Measurements from ENCODE around the gene ATG13.

DNA sequence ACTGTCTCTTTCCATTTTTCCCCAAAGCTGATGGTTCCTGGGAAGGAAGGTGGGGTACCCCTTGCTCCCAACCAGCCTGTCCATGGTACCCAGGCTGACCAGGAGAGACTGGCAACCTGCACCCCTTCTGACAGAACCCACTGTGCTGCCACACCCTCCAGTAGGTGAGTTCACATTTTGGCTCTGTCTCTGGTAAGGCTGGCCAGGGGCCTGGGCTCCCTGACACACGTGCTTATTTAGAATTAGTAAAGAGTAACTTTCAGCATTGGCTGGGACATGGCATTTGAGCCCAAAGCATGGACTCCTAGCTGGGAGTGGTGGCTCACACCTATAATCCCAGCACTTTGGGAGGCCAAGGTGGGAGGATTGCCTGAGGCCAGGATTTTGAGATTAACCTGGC is 48.0 kb downstream of the ATG13 start:
- TF ChIP-seq, protein P1, sequence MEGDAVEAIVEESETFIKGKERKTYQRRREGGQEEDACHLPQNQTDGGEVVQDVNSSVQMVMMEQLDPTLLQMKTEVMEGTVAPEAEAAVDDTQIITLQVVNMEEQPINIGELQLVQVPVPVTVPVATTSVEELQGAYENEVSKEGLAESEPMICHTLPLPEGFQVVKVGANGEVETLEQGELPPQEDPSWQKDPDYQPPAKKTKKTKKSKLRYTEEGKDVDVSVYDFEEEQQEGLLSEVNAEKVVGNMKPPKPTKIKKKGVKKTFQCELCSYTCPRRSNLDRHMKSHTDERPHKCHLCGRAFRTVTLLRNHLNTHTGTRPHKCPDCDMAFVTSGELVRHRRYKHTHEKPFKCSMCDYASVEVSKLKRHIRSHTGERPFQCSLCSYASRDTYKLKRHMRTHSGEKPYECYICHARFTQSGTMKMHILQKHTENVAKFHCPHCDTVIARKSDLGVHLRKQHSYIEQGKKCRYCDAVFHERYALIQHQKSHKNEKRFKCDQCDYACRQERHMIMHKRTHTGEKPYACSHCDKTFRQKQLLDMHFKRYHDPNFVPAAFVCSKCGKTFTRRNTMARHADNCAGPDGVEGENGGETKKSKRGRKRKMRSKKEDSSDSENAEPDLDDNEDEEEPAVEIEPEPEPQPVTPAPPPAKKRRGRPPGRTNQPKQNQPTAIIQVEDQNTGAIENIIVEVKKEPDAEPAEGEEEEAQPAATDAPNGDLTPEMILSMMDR (conservative IDR thresholded peaks at IDR 0.05; ENCODE audit: low read length) = no peak
- no peak for TF ChIP-seq EZH2phosphoT487 (IDR thresholded peaks at IDR 0.05; ENCODE audit: borderline replicate concordance, low read depth, low read length)
